Neural progenitor cell (in vitro differentiated cells): ENCODE measurements around the gene DNMT1. TPM values are rescaled to one million over a fixed set of nuclear protein-coding genes. Genes with fewer than 3 reads are reported as not detected.
"Not testable (repeated sequence)": the region's sequence is repeated elsewhere in the genome, so short reads cannot be mapped to it uniquely, and the experiment has no call there.

ENCODE experiments used
- DNase-seq: peaks from one replicate; pipeline ENCODE4 v3.0.0-alpha.2; 2016; ENCODE audit warnings: low spot score
- H2AFZ ChIP-seq: fragments of 200-600 bp; sonication (generic); replicated peaks from 2 replicates; pipeline ENCODE4 v1.6.1; 2016; ENCODE audit warnings: antibody characterized with exemption
- H3F3A ChIP-seq: fragments of 200-600 bp; sonication (generic); 2 replicates; pipeline ENCODE4 v1.6.1; 2016; ENCODE audit warnings: antibody characterized with exemption, low read depth
- H3K27ac ChIP-seq: fragments of 200-600 bp; sonication (generic); 2 replicates; pipeline ENCODE4 v1.5.1; 2016; ENCODE audit warnings: mild to moderate bottlenecking
- H3K27me3 ChIP-seq: fragments of 200-600 bp; sonication (generic); 2 replicates; pipeline ENCODE4 v1.6.1; 2016; ENCODE audit warnings: mild to moderate bottlenecking, moderate library complexity
- H3K36me3 ChIP-seq: fragments of 200-600 bp; sonication (generic); 2 replicates; pipeline ENCODE4 v1.5.1; 2016
- H3K4me1 ChIP-seq: fragments of 200-600 bp; sonication (generic); 2 replicates; pipeline ENCODE4 v1.6.1; 2016; ENCODE audit warnings: mixed run types
- H3K4me2 ChIP-seq: fragments of 200-600 bp; sonication (generic); 2 replicates; pipeline ENCODE4 v1.6.1; 2016
- H3K4me3 ChIP-seq: fragments of 200-600 bp; sonication (generic); 2 replicates; pipeline ENCODE4 v1.5.1; 2016
- H3K79me2 ChIP-seq: fragments of 200-600 bp; sonication (generic); 2 replicates; pipeline ENCODE4 v1.6.1; 2016; ENCODE audit warnings: low read depth
- H3K9ac ChIP-seq: fragments of 200-600 bp; sonication (generic); 2 replicates; pipeline ENCODE4 v1.6.1; 2016
- H3K9me3 ChIP-seq: fragments of 200-600 bp; sonication (generic); 2 replicates; pipeline ENCODE4 v1.5.1; 2016; ENCODE audit warnings: low read depth
- H4K20me1 ChIP-seq: fragments of 200-600 bp; sonication (generic); 2 replicates; pipeline ENCODE4 v1.6.1; 2016; ENCODE audit warnings: low read depth
- H3K27ac Mint-ChIP-seq: 3 replicates; pipeline ENCODE4 v1.8.0; 2021; ENCODE audit warnings: mixed read lengths
- H3K27me3 Mint-ChIP-seq: 2 replicates; pipeline ENCODE4 v1.8.0; 2022; ENCODE audit warnings: low read depth, mild to moderate bottlenecking, inconsistent platforms, moderate library complexity, mixed read lengths; ENCODE audit not compliant: insufficient read depth
- H3K36me3 Mint-ChIP-seq: 3 replicates; pipeline ENCODE4 v1.8.0; 2021; ENCODE audit warnings: mixed read lengths
- H3K4me1 Mint-ChIP-seq: 3 replicates; pipeline ENCODE4 v1.8.0; 2021; ENCODE audit warnings: mixed read lengths
- H3K4me3 Mint-ChIP-seq: 3 replicates; pipeline ENCODE4 v1.8.0; 2021; ENCODE audit warnings: mild to moderate bottlenecking, moderate library complexity, mixed read lengths
- H3K9me3 Mint-ChIP-seq: 3 replicates; pipeline ENCODE4 v1.8.0; 2020; ENCODE audit warnings: mixed read lengths
- EZH2 ChIP-seq: fragments of 200-600 bp; sonication (generic); IDR thresholded peaks from 2 replicates; pipeline ENCODE4 v1.6.1; 2017; ENCODE audit warnings: antibody characterized with exemption, mild to moderate bottlenecking, moderate library complexity
- EZH2phosphoT487 ChIP-seq: fragments of 200-600 bp; sonication (generic); IDR thresholded peaks from 2 replicates; pipeline ENCODE4 v1.6.1; 2017; ENCODE audit warnings: antibody characterized with exemption
- total RNA-seq: library from RNA; depleted of rRNA; stranded (reverse); fragments of >200 nt; gene quantifications from 2 replicates; pipeline ENCODE4 v1.2.3, GENCODE V29; 2015; ENCODE audit warnings: low replicate concordance
- TF ChIP-seq, protein P1 (sequence below): fragments of 200-600 bp; sonication (generic); IDR thresholded peaks from 2 replicates; pipeline ENCODE4 v1.5.1; 2017; ENCODE audit warnings: antibody characterized with exemption, mild to moderate bottlenecking

The DNMT1 gene
- total RNA-seq, 1 donor from 2014 or later: 203 TPM

DNA sequence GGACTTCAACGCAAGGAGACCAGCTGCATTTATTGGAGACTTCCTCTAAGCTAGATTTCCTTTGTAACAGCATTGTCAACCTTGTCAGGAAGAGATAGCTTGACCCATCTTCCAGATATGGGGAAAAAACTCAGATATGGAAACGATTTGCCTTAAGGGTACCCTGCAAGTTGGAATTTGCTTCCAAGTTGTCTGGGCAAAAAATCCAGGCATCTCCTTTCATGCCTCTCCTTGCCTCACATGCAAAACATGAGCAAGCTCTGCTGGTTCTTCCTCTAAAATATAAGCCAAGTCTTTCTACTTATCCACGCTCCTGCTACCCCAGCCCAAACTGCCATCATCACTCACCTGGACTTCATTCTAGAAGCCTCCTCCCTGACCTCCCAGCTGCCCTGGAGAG lies 6.4 kb upstream of the DNMT1 start:
- Mint-ChIP-seq H3K4me3 (no peak overlapping the region), H3K9me3 (no peaks in the 10 kb centered on the region), H3K27ac (no peak overlapping the region), H3K36me3 (no peaks in the 10 kb centered on the region), H3K27me3 (no peaks in the 10 kb centered on the region), H3K4me1 (peaks cover 3% of the 10 kb centered on the region)
- Histone ChIP-seq H3K4me2 (no peak overlapping the region), H3K36me3 (no peaks in the 10 kb centered on the region), H3K79me2 (no peaks in the 10 kb centered on the region), H2AFZ (no peak overlapping the region), H3F3A (no peaks in the 10 kb centered on the region), H3K9me3 (no peaks in the 10 kb centered on the region), H4K20me1 (no peaks in the 10 kb centered on the region), H3K27ac (no peak overlapping the region), H3K4me1 (no peaks in the 10 kb centered on the region), H3K4me3 (no peak overlapping the region), H3K27me3 (no peaks in the 10 kb centered on the region), H3K9ac (no peak overlapping the region)
- DNase-seq: no peak
- TF ChIP-seq EZH2 (no peak), EZH2phosphoT487 (no peak)

DNA sequence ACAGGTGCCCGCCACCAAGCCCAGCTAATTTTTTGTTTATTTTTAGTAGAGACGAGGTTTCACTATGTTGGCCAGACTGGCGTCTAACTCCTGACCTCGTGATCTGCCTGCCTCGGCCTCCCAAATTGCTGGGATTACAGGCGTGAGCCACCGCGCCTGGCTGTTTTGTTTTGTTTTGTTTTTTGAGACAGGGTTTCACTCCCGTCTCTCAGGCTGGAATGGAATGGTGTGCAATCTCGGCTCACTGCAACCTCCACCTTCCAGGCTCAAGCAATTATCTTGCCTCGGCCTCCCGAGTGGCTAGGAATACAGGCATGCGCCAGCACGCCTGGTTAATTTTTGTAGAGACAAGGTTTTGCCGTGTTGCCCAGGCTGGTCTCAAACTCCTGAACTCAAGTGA lies 5.3 kb upstream of the DNMT1 start:
- H3K4me1 ChIP-seq, H3K9me3 ChIP-seq, H3K4me2 ChIP-seq, H3K9ac ChIP-seq, H3K4me3 Mint-ChIP-seq, H3K9me3 Mint-ChIP-seq, H4K20me1 ChIP-seq, H3K36me3 ChIP-seq, H3K4me3 ChIP-seq, DNase-seq, H2AFZ ChIP-seq, H3K36me3 Mint-ChIP-seq, H3K27ac Mint-ChIP-seq, H3K27me3 ChIP-seq, H3F3A ChIP-seq, H3K4me1 Mint-ChIP-seq, H3K27ac ChIP-seq, H3K79me2 ChIP-seq, H3K27me3 Mint-ChIP-seq: not testable (repeated sequence)

DNA sequence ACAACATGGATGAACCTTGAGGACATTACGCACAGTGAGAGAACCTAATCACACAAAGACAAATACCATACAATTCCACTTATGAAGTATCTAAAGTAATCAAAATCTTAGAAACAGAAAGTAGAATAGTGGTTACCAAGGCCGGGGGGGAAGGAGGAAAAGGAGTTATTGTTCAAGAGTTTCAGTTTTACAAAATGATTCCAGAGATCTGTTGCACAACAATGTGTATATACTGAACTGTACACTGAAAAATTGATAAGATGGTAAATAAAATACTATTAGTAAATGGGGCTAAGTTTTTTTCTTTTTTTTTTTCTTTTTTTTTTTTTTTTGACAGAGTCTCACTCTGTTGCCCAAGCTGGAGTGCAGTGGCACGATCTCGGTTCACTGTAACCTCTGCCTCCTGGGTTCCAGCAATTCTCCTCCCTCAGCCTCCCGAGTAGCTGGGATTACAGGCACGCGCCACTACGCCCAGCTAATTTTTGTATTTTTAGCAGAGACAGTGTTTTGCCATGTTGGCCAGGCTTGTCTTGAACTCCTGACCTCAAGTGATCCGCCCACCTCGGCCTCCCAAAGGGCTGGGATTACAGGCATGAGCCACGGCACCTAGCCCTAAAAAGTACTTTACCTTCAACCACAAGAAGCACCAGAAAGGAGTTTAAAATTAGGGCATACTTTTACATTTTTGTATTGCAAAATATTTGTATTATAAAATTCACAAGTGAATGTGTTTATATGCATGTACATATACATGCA lies 4.3 kb upstream of the DNMT1 start:
- not testable (repeated sequence) for DNase-seq, H4K20me1 ChIP-seq, H3K27me3 ChIP-seq, H3K36me3 ChIP-seq, H3K79me2 ChIP-seq, H3F3A ChIP-seq, H3K4me2 ChIP-seq, H3K36me3 Mint-ChIP-seq, H3K27ac ChIP-seq, H3K9ac ChIP-seq, H3K27me3 Mint-ChIP-seq, H3K9me3 Mint-ChIP-seq, H3K4me1 Mint-ChIP-seq, H3K27ac Mint-ChIP-seq, H3K4me3 ChIP-seq, H3K4me3 Mint-ChIP-seq, H3K9me3 ChIP-seq, H3K4me1 ChIP-seq, H2AFZ ChIP-seq

DNA sequence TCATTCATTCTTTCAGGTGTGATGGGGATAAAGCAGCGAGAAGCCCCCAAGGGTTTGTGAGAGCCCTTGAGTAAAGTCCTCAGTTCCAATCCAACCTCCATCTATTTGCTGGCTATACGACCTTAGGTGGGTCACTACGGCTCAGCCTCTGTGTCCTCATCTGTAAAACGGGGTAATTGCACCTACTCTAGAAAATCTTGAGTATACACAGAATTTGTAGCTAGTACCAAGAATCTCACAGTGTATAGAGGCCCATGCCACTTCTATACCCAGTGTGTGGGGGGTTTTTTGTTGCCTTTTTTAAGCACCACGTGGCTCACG lies 406 bp upstream of the DNMT1 start:
- Histone ChIP-seq H3K27me3 (no peaks in the 10 kb centered on the region), H3K9ac (no peak overlapping the region), H3F3A (peaks cover 2% of the 10 kb centered on the region), H3K79me2 (peaks cover 45% of the 10 kb centered on the region), H3K27ac (no peak overlapping the region), H3K4me1 (peaks cover 3% of the 10 kb centered on the region), H2AFZ (peak overlapping the region; percentile 2), H4K20me1 (peaks cover 27% of the 10 kb centered on the region), H3K4me2 (peak overlapping the region; percentile 54), H3K4me3 (peak overlapping the region; percentile 67), H3K9me3 (no peaks in the 10 kb centered on the region), H3K36me3 (no peaks in the 10 kb centered on the region)
- no peaks in the 10 kb centered on the region for H3K27me3 Mint-ChIP-seq
- peak overlapping the region; percentile 98 for H3K4me3 Mint-ChIP-seq
- no peaks in the 10 kb centered on the region for H3K9me3 Mint-ChIP-seq
- H3K27ac Mint-ChIP-seq: no peak overlapping the region
- DNase-seq: no peak
- TF ChIP-seq, protein P1, sequence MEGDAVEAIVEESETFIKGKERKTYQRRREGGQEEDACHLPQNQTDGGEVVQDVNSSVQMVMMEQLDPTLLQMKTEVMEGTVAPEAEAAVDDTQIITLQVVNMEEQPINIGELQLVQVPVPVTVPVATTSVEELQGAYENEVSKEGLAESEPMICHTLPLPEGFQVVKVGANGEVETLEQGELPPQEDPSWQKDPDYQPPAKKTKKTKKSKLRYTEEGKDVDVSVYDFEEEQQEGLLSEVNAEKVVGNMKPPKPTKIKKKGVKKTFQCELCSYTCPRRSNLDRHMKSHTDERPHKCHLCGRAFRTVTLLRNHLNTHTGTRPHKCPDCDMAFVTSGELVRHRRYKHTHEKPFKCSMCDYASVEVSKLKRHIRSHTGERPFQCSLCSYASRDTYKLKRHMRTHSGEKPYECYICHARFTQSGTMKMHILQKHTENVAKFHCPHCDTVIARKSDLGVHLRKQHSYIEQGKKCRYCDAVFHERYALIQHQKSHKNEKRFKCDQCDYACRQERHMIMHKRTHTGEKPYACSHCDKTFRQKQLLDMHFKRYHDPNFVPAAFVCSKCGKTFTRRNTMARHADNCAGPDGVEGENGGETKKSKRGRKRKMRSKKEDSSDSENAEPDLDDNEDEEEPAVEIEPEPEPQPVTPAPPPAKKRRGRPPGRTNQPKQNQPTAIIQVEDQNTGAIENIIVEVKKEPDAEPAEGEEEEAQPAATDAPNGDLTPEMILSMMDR: no peak
- no peak for TF ChIP-seq EZH2phosphoT487
- no peak for TF ChIP-seq EZH2
- no peaks in the 10 kb centered on the region for H3K36me3 Mint-ChIP-seq
- peaks cover 11% of the 10 kb centered on the region for H3K4me1 Mint-ChIP-seq
